NCI-H1417 (cell line): Measurements from ENCODE around the gene RAPSN.

Source experiments
- DNase-seq, 3 experiments: peaks; one replicate each; lab custom pipeline; 2025; lab: John Stamatoyannopoulos, UW

Gene RAPSN

GRCh38 chr11:47466201-47466600, 17.3 kb upstream of the RAPSN start:
- no peak for DNase-seq

- peak; percentile 70 to 98 (median 94) for DNase-seq
These were observed 15.5 kb upstream of the RAPSN start for GRCh38 chr11:47464483-47464882.

- DNase-seq: no peak
These were observed 12.9 kb upstream of the RAPSN start for GRCh38 chr11:47461876-47462275.

- DNase-seq: no peak
These were observed 11.8 kb upstream of the RAPSN start for GRCh38 chr11:47460571-47461235.

GRCh38 chr11:47454258-47454671, 5.3 kb upstream of the RAPSN start:
- peak; percentile 46 to 86 (median 80) for DNase-seq

GRCh38 chr11:47453365-47453764, 4.4 kb upstream of the RAPSN start:
- DNase-seq: no peak

GRCh38 chr11:47451990-47452389, 3.1 kb upstream of the RAPSN start:
- no peak for DNase-seq

GRCh38 chr11:47451436-47451835, 2.5 kb upstream of the RAPSN start:
- no peak for DNase-seq

GRCh38 chr11:47449541-47449940, 605 bp upstream of the RAPSN start:
- no peak for DNase-seq

GRCh38 chr11:47447906-47448305, 1.0 kb downstream of the RAPSN start:
- no peak for DNase-seq

- no peak for DNase-seq
These were observed 2.1 kb downstream of the RAPSN start for GRCh38 chr11:47446833-47447232.

- DNase-seq: no peak
These were observed 3.1 kb downstream of the RAPSN start for GRCh38 chr11:47445840-47446239.

GRCh38 chr11:47443817-47444216, 5.1 kb downstream of the RAPSN start:
- DNase-seq: no peak

- peak in 2 of 3 experiments; percentile 26 to 36 for DNase-seq
These were observed 5.8 kb downstream of the RAPSN start for GRCh38 chr11:47443028-47443700.

GRCh38 chr11:47442514-47442913, 6.4 kb downstream of the RAPSN start:
- DNase-seq: no peak

GRCh38 chr11:47441421-47441820, 7.5 kb downstream of the RAPSN start:
- DNase-seq: no peak

GRCh38 chr11:47440054-47440476, 8.9 kb downstream of the RAPSN start:
- no peak for DNase-seq

- DNase-seq: no peak
These were observed 10.2 kb downstream of the RAPSN start for GRCh38 chr11:47438721-47439120.

- no peak for DNase-seq
These were observed 11.1 kb downstream of the RAPSN start for GRCh38 chr11:47437746-47438418.

GRCh38 chr11:47437218-47437745, 11.7 kb downstream of the RAPSN start:
- DNase-seq: no peak

- DNase-seq: no peak
These were observed 12.2 kb downstream of the RAPSN start for GRCh38 chr11:47436726-47437125.

GRCh38 chr11:47435687-47436086, 13.2 kb downstream of the RAPSN start:
- DNase-seq: no peak
